Measurements from ENCODE around the gene IREB2. TPM values are rescaled to one million over a fixed set of nuclear protein-coding genes. Genes with fewer than 3 reads are reported as not detected.

Gene IREB2
- total and polyA plus RNA-seq, 2 donors (not counting 1 experiment from before 2014, with no cell fraction given), result 14.7 to 92.1 TPM

GRCh38 chr15:78392430-78392829 is 45.6 kb upstream of the IREB2 start:
- Histone ChIP-seq H3K9me3 (ENCODE audit: control extremely low read depth in 1 of 3, control insufficient read depth in 2 of 3, insufficient read depth in 1 of 3, low read length in 2 of 3) (no peaks in the 10 kb centered on the region), H3K4me3 (ENCODE audit: control extremely low read depth in 1 of 5, extremely low read depth in 1 of 5, insufficient read depth in 1 of 5, low read depth in 2 of 5, low read length in 4 of 5) (no peak overlapping the region), H2AFZ (ENCODE audit: insufficient read depth, low read depth, low read length, poor library complexity, severe bottlenecking) (no peak overlapping the region), H3K4me1 (ENCODE audit: control insufficient read depth in 2 of 2, insufficient read depth in 2 of 2, low read length in 2 of 2) (no peaks in the 10 kb centered on the region), H4K20me1 (ENCODE audit: control insufficient read depth, insufficient read depth, low read length, poor library complexity, severe bottlenecking) (no peaks in the 10 kb centered on the region), H3K27me3 (replicated peaks in 1 of 4; ENCODE audit: control extremely low read depth in 1 of 4, control insufficient read depth in 3 of 4, insufficient read depth in 4 of 4, low read length in 3 of 4) (no peaks in the 10 kb centered on the region), H3K36me3 (replicated peaks in 1 of 2; ENCODE audit: control extremely low read depth in 1 of 2, control insufficient read depth in 1 of 2, extremely low read depth in 1 of 2, insufficient read depth in 2 of 2, low read length in 1 of 2) (no peaks in the 10 kb centered on the region), H3K27ac (ENCODE audit: low read length in 2 of 2) (no peak overlapping the region), H3K4me2 (replicated peaks; ENCODE audit: low read depth, low read length, poor library complexity, severe bottlenecking) (no peak overlapping the region), H3K79me2 (ENCODE audit: control insufficient read depth, insufficient read depth, low read length) (no peaks in the 10 kb centered on the region), H3K9ac (ENCODE audit: low read length) (no peak overlapping the region)
- no peaks in the 10 kb centered on the region for H3K9me3 Mint-ChIP-seq (ENCODE audit: insufficient read depth)
- intact Hi-C loops (cut with micrococcal nuclease), result no loop called here
- H3K4me1 Mint-ChIP-seq, result no peaks in the 10 kb centered on the region
- DNase-seq (no peak), ATAC-seq (ENCODE audit: low read depth) (no peak)
- TF ChIP-seq EZH2 (IDR thresholded peaks at IDR 0.05; ENCODE audit: borderline replicate concordance, insufficient read depth, low read depth, low read length, poor library complexity, severe bottlenecking), result no peak
- no peak for TF ChIP-seq CTCF (IDR thresholded peaks at IDR 0.05)
- peaks cover 18% of the 10 kb centered on the region for H3K27me3 Mint-ChIP-seq
- ChIA-PET CTCF (no interaction called here), POLR2A (no interaction called here)
- H3K27ac Mint-ChIP-seq, result no peak overlapping the region
- H3K4me3 Mint-ChIP-seq, result no peak overlapping the region
- WGBS (ENCODE audit: insufficient coverage), result 75% methylated on average over 4 of the region's 4 CpGs

- Histone ChIP-seq H3K27ac (ENCODE audit: low read length in 2 of 2) (no peak overlapping the region), H3K27me3 (replicated peaks in 1 of 4; ENCODE audit: control extremely low read depth in 1 of 4, control insufficient read depth in 3 of 4, insufficient read depth in 4 of 4, low read length in 3 of 4) (no peaks in the 10 kb centered on the region), H4K20me1 (ENCODE audit: control insufficient read depth, insufficient read depth, low read length, poor library complexity, severe bottlenecking) (no peaks in the 10 kb centered on the region), H3K36me3 (replicated peaks in 1 of 2; ENCODE audit: control extremely low read depth in 1 of 2, control insufficient read depth in 1 of 2, extremely low read depth in 1 of 2, insufficient read depth in 2 of 2, low read length in 1 of 2) (no peaks in the 10 kb centered on the region), H3K4me2 (replicated peaks; ENCODE audit: low read depth, low read length, poor library complexity, severe bottlenecking) (no peak overlapping the region), H3K9ac (ENCODE audit: low read length) (no peak overlapping the region), H3K4me3 (ENCODE audit: control extremely low read depth in 1 of 5, extremely low read depth in 1 of 5, insufficient read depth in 1 of 5, low read depth in 2 of 5, low read length in 4 of 5) (no peak overlapping the region), H3K9me3 (ENCODE audit: control extremely low read depth in 1 of 3, control insufficient read depth in 2 of 3, insufficient read depth in 1 of 3, low read length in 2 of 3) (no peaks in the 10 kb centered on the region), H3K4me1 (ENCODE audit: control insufficient read depth in 2 of 2, insufficient read depth in 2 of 2, low read length in 2 of 2) (no peaks in the 10 kb centered on the region), H2AFZ (ENCODE audit: insufficient read depth, low read depth, low read length, poor library complexity, severe bottlenecking) (no peak overlapping the region), H3K79me2 (ENCODE audit: control insufficient read depth, insufficient read depth, low read length) (no peaks in the 10 kb centered on the region)
- Mint-ChIP-seq H3K27me3 (peaks cover 17% of the 10 kb centered on the region), H3K27ac (no peak overlapping the region), H3K4me1 (no peaks in the 10 kb centered on the region), H3K9me3 (ENCODE audit: insufficient read depth) (no peaks in the 10 kb centered on the region), H3K4me3 (no peak overlapping the region)
- POLR2A ChIA-PET, result no interaction called here
- no CpG with 5 or more reads among the region's 1 CpG for WGBS (ENCODE audit: insufficient coverage)
- CTCF ChIA-PET, result no interaction called here
- TF ChIP-seq CTCF (IDR thresholded peaks at IDR 0.05), result no peak
- no peak for TF ChIP-seq EZH2 (IDR thresholded peaks at IDR 0.05; ENCODE audit: borderline replicate concordance, insufficient read depth, low read depth, low read length, poor library complexity, severe bottlenecking)
- no peak for ATAC-seq (ENCODE audit: low read depth)
- intact Hi-C loops (cut with micrococcal nuclease), result no loop called here
- DNase-seq, result no peak
These were observed 44.9 kb upstream of the IREB2 start for GRCh38 chr15:78393137-78393536.
